SK-N-SH (cell line): Measurements from ENCODE around the gene TBC1D5. TPM values are rescaled to one million over a fixed set of nuclear protein-coding genes. Genes with fewer than 3 reads are reported as not detected.

ENCODE experiments used
- CTCF ChIA-PET: fragments of 300-600, 350-600 bp; formaldehyde crosslinking; extraction: SDS; loops from one replicate; lab custom pipeline; 2021; lab: Yijun Ruan, JAX
- POLR2A ChIA-PET: fragments of 350-600 bp; sonication (Branson Sonifier 250); formaldehyde crosslinking; extraction: SDS; loops from one replicate; lab custom pipeline; 2020; ENCODE audit warnings: antibody characterized with exemption, inconsistent platforms; lab: Yijun Ruan, JAX
- DNase-seq: peaks from one replicate; pipeline ENCODE4 v3.0.0; 2012
- H2AFZ ChIP-seq: fragments of 200-600 bp; sonication (generic); 2 replicates; pipeline ENCODE4 v1.8.1; 2016; ENCODE audit warnings: antibody characterized with exemption, mild to moderate bottlenecking, low read depth
- H3F3A ChIP-seq: fragments of 200-600 bp; sonication (generic); replicated peaks from 2 replicates; pipeline ENCODE3; 2016; ENCODE audit warnings: antibody characterized with exemption, mild to moderate bottlenecking; ENCODE audit not compliant: insufficient read depth
- H3K27ac ChIP-seq, 2 experiments: fragments of 200-500 bp in 1 of 2; fragments of 200-600 bp in 1 of 2; sonication (Bioruptor generic) in 1 of 2; sonication (generic), shearing (Covaris generic) in 1 of 2; 2 replicates each; pipeline versions ENCODE4 v1.5.1 to v1.6.1; 2014 to 2016; ENCODE audit warnings: low read depth in 2 of 2, inconsistent platforms in 1 of 2, low read length in 1 of 2, mild to moderate bottlenecking in 1 of 2, mixed read lengths in 1 of 2
- H3K27me3 ChIP-seq: fragments of 200-600 bp; sonication (generic), shearing (Covaris generic); 2 replicates; pipeline ENCODE4 v1.6.1; 2016; ENCODE audit warnings: mixed run types; ENCODE audit not compliant: insufficient read depth
- H3K36me3 ChIP-seq, 2 experiments: fragments of 200-500 bp in 1 of 2; fragments of 200-600 bp in 1 of 2; sonication (Bioruptor generic) in 1 of 2; sonication (generic) in 1 of 2; replicated peaks in 1 of 2; 2 replicates each; pipeline versions ENCODE3 to v1.5.1; 2014 to 2016; ENCODE audit warnings: low read length in 1 of 2, mild to moderate bottlenecking in 1 of 2; ENCODE audit not compliant: insufficient read depth in 2 of 2, control insufficient read depth in 1 of 2
- H3K4me1 ChIP-seq, 2 experiments: fragments of 200-500 bp in 1 of 2; fragments of 200-600 bp in 1 of 2; sonication (Bioruptor generic) in 1 of 2; sonication (generic), shearing (Covaris generic) in 1 of 2; 2 replicates each; pipeline versions ENCODE4 v1.5.1 to v1.6.1; 2014 to 2016; ENCODE audit warnings: low read depth in 1 of 2, low read length in 1 of 2, mixed run types in 1 of 2; ENCODE audit not compliant: insufficient read depth in 2 of 2, control insufficient read depth in 1 of 2
- H3K4me2 ChIP-seq: fragments of 200-600 bp; sonication (generic), shearing (Covaris generic); 2 replicates; pipeline ENCODE4 v1.6.1; 2017; ENCODE audit warnings: mixed run types
- H3K4me3 ChIP-seq, 2 experiments: fragments of 200-500 bp in 1 of 2; fragments of 200-600 bp in 1 of 2; sonication (Bioruptor generic) in 1 of 2; sonication (generic), shearing (Covaris generic) in 1 of 2; 2 replicates each; pipeline versions ENCODE4 v1.5.1 to v1.8.1; 2014 to 2016; ENCODE audit warnings: low read depth in 2 of 2, inconsistent platforms in 1 of 2, low read length in 1 of 2, mild to moderate bottlenecking in 1 of 2, mixed read lengths in 1 of 2, moderate library complexity in 1 of 2
- H3K79me2 ChIP-seq: fragments of 200-600 bp; sonication (generic); 2 replicates; pipeline ENCODE4 v1.8.1; 2017; ENCODE audit warnings: mild to moderate bottlenecking; ENCODE audit not compliant: insufficient read depth
- H3K9ac ChIP-seq: fragments of 200-600 bp; sonication (generic); 2 replicates; pipeline ENCODE4 v1.6.1; 2017; ENCODE audit warnings: mixed run types
- H3K9me2 ChIP-seq: fragments of 200-600 bp; sonication (generic); 2 replicates; pipeline ENCODE4 v1.6.1; 2017; ENCODE audit warnings: mixed run types
- H3K9me3 ChIP-seq: fragments of 200-600 bp; sonication (generic); 2 replicates; pipeline ENCODE4 v1.6.1; 2017; ENCODE audit warnings: mixed run types, mild to moderate bottlenecking, moderate library complexity
- H4K20me1 ChIP-seq: fragments of 200-600 bp; sonication (generic); 2 replicates; pipeline ENCODE4 v1.6.1; 2017; ENCODE audit warnings: mild to moderate bottlenecking, mixed run types; ENCODE audit not compliant: insufficient read depth
- CTCF ChIP-seq: fragments of 200-600 bp; sonication (generic); IDR thresholded peaks from 2 replicates; pipeline ENCODE4 v1.6.1; 2017; ENCODE audit warnings: antibody characterized with exemption, mild to moderate bottlenecking, moderate library complexity
- EP300 ChIP-seq, 2 experiments: IDR thresholded peaks; 2 replicates each; pipeline versions ENCODE4 v1.4.0 to v1.6.1; 2012; ENCODE audit warnings: borderline replicate concordance in 1 of 2, low read depth in 1 of 2, low read length in 1 of 2
- FOXJ3 ChIP-seq: sonication (generic); formaldehyde crosslinking; IDR thresholded peaks from 2 replicates; pipeline ENCODE4 v1.5.1; 2020; ENCODE audit warnings: mild to moderate bottlenecking, missing genetic modification reagents
- IRF3 ChIP-seq: fragments of 150-350 bp; IDR thresholded peaks from 2 replicates; pipeline ENCODE4 v1.6.1; 2016; ENCODE audit warnings: mild to moderate bottlenecking, low read depth, low read length
- MEF2A ChIP-seq: IDR thresholded peaks from 2 replicates; pipeline ENCODE4 v1.4.0; 2012; ENCODE audit warnings: low read depth, borderline replicate concordance
- NRF1 ChIP-seq: IDR thresholded peaks from 2 replicates; pipeline ENCODE4 v1.6.1; 2012; ENCODE audit warnings: low read depth, mild to moderate bottlenecking, low read length
- RCOR1 ChIP-seq: fragments of 150-350 bp; IDR thresholded peaks from 2 replicates; pipeline ENCODE4 v1.6.1; 2017; ENCODE audit warnings: antibody characterized with exemption, low read length
- TEAD4 ChIP-seq: IDR thresholded peaks from 2 replicates; pipeline ENCODE4 v1.4.0; 2012; ENCODE audit warnings: mild to moderate bottlenecking, borderline replicate concordance; ENCODE audit not compliant: insufficient read depth
- ZBTB33 ChIP-seq: IDR thresholded peaks from 2 replicates; pipeline ENCODE4 v1.4.0; 2012; ENCODE audit warnings: low read depth, borderline replicate concordance
- WGBS: methylation state at CpG from one replicate; pipeline ENCODE4 v1.1.6; 2017; ENCODE audit warnings: low lambda C conversion rate; 5-methylcytosine and 5-hydroxymethylcytosine counted together
- polyA plus RNA-seq, 3 experiments: library from polyadenylated mRNA; depleted of rRNA; stranded (reverse); fragments of >200 nt; gene quantifications; 2 replicates each; pipeline ENCODE4 v1.2.3, GENCODE V29; 2012

TBC1D5 gene
- polyA plus RNA-seq, 1 of the 3 experiments (the other 2 are of a cell fraction): 19.5 TPM

DNA sequence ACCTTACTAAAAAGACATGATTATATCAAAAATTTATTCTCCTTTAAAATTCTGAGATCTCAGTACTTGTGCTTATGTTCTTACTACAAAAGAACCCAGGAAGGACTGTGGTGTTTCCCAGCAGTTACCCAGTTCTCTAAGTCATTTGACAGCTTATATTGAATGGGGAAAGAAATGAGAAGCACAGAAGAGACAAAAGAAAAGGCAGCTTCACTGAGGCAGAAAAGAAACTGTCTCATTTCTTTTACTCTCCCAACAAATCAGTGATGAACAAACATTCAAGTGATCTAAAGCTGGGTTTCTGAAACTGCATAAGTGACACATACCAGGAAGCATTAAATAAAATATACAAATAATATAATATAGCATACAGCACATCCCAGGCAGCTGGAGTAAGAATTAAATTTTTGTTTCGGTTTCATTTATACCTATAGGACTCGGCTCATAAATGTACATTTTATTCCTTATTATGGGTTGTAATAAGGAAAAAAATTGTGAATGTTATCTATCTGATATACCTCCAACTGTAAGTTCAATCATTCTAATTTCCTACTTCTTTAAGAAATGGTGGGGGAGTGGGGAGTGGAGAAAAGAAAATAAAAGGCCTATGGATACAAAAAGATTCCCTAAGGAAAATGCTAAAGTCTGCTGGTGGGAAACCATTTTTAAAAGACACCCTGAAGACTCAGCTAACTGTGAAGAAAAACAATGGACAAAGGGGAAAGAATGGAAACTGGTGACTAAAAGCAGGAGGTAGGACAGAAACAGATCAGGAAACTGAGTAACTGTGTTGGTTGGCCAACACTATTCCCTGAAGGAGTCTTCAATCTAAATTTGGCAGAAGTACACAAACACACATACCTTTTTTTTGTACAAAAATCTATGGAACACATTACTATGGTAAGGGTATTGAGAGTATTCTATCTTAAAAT is 156.8 kb downstream of the TBC1D5 start:
- Histone ChIP-seq H3K4me1 (no peaks in the 10 kb centered on the region), H4K20me1 (no peaks in the 10 kb centered on the region), H3K27ac (no peak overlapping the region), H3K9ac (no peak overlapping the region), H3F3A (no peaks in the 10 kb centered on the region), H3K27me3 (no peaks in the 10 kb centered on the region), H3K4me3 (no peak overlapping the region), H3K4me2 (no peak overlapping the region), H3K36me3 (peaks cover 0 to 3% of the 10 kb centered on the region in 2 experiments), H3K9me3 (0 out of 2 replicates have a peak, but pooled peaks cover 6% of the 10 kb centered on the region), H3K9me2 (0 out of 2 replicates have a peak, but pooled peaks cover 4% of the 10 kb centered on the region), H3K79me2 (no peaks in the 10 kb centered on the region; the same call in 1 of the 2 replicates), H2AFZ (no peak overlapping the region)
- WGBS: 94% methylated on average over 2 of the region's 2 CpGs
- CTCF ChIA-PET: interaction anchor here (0.6 kb wide), 1 partner anchor 253 kb away, joined by 3 read pairs; no protein-coding TSS in a partner anchor
- POLR2A ChIA-PET: no interaction called here
- TF ChIP-seq ZBTB33 (no peak), CTCF (no peak), IRF3 (no peak)
- DNase-seq: no peak

DNA sequence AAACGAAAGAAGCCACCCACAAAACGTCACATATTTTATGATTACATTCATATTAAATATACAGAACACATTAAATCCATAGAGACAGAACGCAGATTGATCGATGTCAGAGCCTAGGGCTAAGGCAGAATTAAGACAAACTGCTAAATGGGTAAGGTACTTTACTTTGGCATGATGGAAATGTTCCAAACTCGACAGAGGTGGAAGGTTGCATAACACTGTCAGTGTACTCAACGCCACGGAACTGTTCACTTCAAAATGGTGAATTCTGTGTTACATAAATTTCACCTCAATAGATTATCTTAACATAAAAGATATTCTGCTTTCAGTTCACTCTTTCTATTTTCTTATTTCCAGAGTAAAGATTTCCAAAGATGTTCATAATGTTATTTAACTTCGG is 158.4 kb downstream of the TBC1D5 start:
- Histone ChIP-seq H3F3A (no peaks in the 10 kb centered on the region), H4K20me1 (no peaks in the 10 kb centered on the region), H3K9me3 (no peaks in the 10 kb centered on the region), H3K79me2 (no peaks in the 10 kb centered on the region; the same call in 1 of the 2 replicates), H3K4me1 (no peaks in the 10 kb centered on the region; a peak in 1 of 4 replicates), H3K36me3 (peaks cover 0 to 3% of the 10 kb centered on the region in 2 experiments), H3K9ac (no peak overlapping the region), H2AFZ (no peak overlapping the region), H3K4me3 (no peak overlapping the region), H3K9me2 (0 out of 2 replicates have a peak, but pooled peaks cover 4% of the 10 kb centered on the region), H3K4me2 (no peak overlapping the region), H3K27me3 (no peaks in the 10 kb centered on the region), H3K27ac (no peak overlapping the region)
- ChIA-PET CTCF (no interaction called here), POLR2A (no interaction called here)
- WGBS: 91% methylated on average over 8 of the region's 8 CpGs
- DNase-seq: no peak
- TF ChIP-seq NRF1 (no peak), FOXJ3 (CRISPR knock-in tag) (no peak), EP300 (IDR thresholded peaks at IDR 0.05; ENCODE audit: borderline replicate concordance in 1 of 2, low read depth in 1 of 2, low read length in 1 of 2) (no peak), RCOR1 (no peak), MEF2A (no peak), TEAD4 (no peak)
- TF ChIP-seq, all 33 proteins: peak for 0
